Measurements from ENCODE around the gene SRD5A3.

- TF ChIP-seq CTCF (IDR thresholded peaks at IDR 0.05) = no peak
- no peak for TF ChIP-seq POLR2A (IDR thresholded peaks at IDR 0.05)
- no peak for TF ChIP-seq POLR2AphosphoS5 (IDR thresholded peaks at IDR 0.05)
- no peak for TF ChIP-seq EP300 (IDR thresholded peaks at IDR 0.05)
These were observed 17.0 kb upstream of the SRD5A3 start for GRCh38 chr4:55329012-55329411.

Data from gastroesophageal sphincter (tissue), 3 donors.